ENCODE data around the gene COTL1.

GRCh38 chr16:84616515-84616914, 1.4 kb downstream of the COTL1 start:
- TF ChIP-seq CTCF (IDR thresholded peaks at IDR 0.05) (no peak), TCF7 (CRISPR knock-in tag; IDR thresholded peaks at IDR 0.05; ENCODE audit: low read depth) (no peak)
- TF ChIP-seq, protein P1, sequence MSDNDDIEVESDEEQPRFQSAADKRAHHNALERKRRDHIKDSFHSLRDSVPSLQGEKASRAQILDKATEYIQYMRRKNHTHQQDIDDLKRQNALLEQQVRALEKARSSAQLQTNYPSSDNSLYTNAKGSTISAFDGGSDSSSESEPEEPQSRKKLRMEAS (CRISPR knock-in tag; IDR thresholded peaks at IDR 0.05): no peak
- TF ChIP-seq, protein P2, sequence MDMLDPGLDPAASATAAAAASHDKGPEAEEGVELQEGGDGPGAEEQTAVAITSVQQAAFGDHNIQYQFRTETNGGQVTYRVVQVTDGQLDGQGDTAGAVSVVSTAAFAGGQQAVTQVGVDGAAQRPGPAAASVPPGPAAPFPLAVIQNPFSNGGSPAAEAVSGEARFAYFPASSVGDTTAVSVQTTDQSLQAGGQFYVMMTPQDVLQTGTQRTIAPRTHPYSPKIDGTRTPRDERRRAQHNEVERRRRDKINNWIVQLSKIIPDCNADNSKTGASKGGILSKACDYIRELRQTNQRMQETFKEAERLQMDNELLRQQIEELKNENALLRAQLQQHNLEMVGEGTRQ (CRISPR knock-in tag; IDR thresholded peaks at IDR 0.05): no peak

Data from WTC11 (cell line).